ENCODE results near the gene EVX2.
A peak's percentile ranks its signal among the peaks of the same experiment; 100 is the strongest.

Gene EVX2

GRCh38 chr2:176083796-176084261, at the start of gene EVX2:
EVX2 (minus strand) TSS chr2:176083962; CDS start chr2:176083776, 186 bp downstream.
- DNase-seq (ENCODE audit: low read depth in 2 of 2): no peak

GRCh38 chr2:176133389-176133788, 49.6 kb upstream of the EVX2 start:
- DNase-seq (ENCODE audit: low read depth in 2 of 2): no peak

GRCh38 chr2:176132205-176133171, 48.7 kb upstream of the EVX2 start:
- DNase-seq (ENCODE audit: low read depth in 2 of 2): no peak

GRCh38 chr2:176131848-176132158, 48.0 kb upstream of the EVX2 start:
- no peak for DNase-seq (ENCODE audit: low read depth in 2 of 2)

GRCh38 chr2:176130957-176131847, 47.4 kb upstream of the EVX2 start:
- no peak for DNase-seq (ENCODE audit: low read depth in 2 of 2)

GRCh38 chr2:176130147-176130956, 46.6 kb upstream of the EVX2 start:
- no peak for DNase-seq (ENCODE audit: low read depth in 2 of 2)

GRCh38 chr2:176129813-176130146, 46.0 kb upstream of the EVX2 start:
- DNase-seq (ENCODE audit: low read depth in 2 of 2): no peak

- no peak for DNase-seq (ENCODE audit: low read depth in 2 of 2)
Observed at GRCh38 chr2:176128982-176129796, 45.4 kb upstream of the EVX2 start, which contains the start of gene HOXD8. HOXD8 (plus strand) TSS chr2:176129705; CDS start chr2:176130367, 662 bp downstream.

- no peak for DNase-seq (ENCODE audit: low read depth in 2 of 2)
Observed at GRCh38 chr2:176128172-176128981, 44.6 kb upstream of the EVX2 start.

- DNase-seq (ENCODE audit: low read depth in 2 of 2): no peak
Observed at GRCh38 chr2:176127774-176128072, 44.0 kb upstream of the EVX2 start.

- DNase-seq (ENCODE audit: low read depth in 2 of 2): peak; percentile 43 to 64
Observed at GRCh38 chr2:176126929-176127773, 43.4 kb upstream of the EVX2 start.

GRCh38 chr2:176125772-176126054, 42.0 kb upstream of the EVX2 start:
- DNase-seq (ENCODE audit: low read depth in 2 of 2): no peak

GRCh38 chr2:176124947-176125771, 41.4 kb upstream of the EVX2 start:
- DNase-seq (ENCODE audit: low read depth in 2 of 2): no peak

- no peak for DNase-seq (ENCODE audit: low read depth in 2 of 2)
Observed at GRCh38 chr2:176124110-176124946, 40.6 kb upstream of the EVX2 start.

GRCh38 chr2:176123411-176124109, 39.8 kb upstream of the EVX2 start:
- no peak for DNase-seq (ENCODE audit: low read depth in 2 of 2)

- no peak for DNase-seq (ENCODE audit: low read depth in 2 of 2)
Observed at GRCh38 chr2:176122683-176123410, 39.1 kb upstream of the EVX2 start, which contains the start of gene HOXD9. HOXD9 (plus strand) TSS chr2:176122719; CDS start chr2:176122769, 50 bp downstream.

All from stimulated activated CD4-positive, alpha-beta T cell treated with anti-CD3 and anti-CD28 coated beads, Interleukin-4, amount 100 ng/mL, for 48 hours (primary cell).